CD4-positive, alpha-beta T cell treated with Interleukin-4 for 1 hour (primary cell): ENCODE data around the gene CHCHD6.
A peak's percentile ranks its signal among the peaks of the same experiment; 100 is the strongest.

Experiments
- DNase-seq, 2 donors: peaks; one replicate each; pipeline ENCODE4 v3.0.0-alpha.2; 2020 to 2022

Gene CHCHD6

GRCh38 chr3:126963261-126964190 lies 259.5 kb downstream of the CHCHD6 start:
- no peak for DNase-seq

GRCh38 chr3:126964261-126964660 lies 260.2 kb downstream of the CHCHD6 start:
- no peak for DNase-seq

GRCh38 chr3:126964950-126965349 lies 260.9 kb downstream of the CHCHD6 start:
- DNase-seq, result no peak

- no peak for DNase-seq
These were observed 261.6 kb downstream of the CHCHD6 start for GRCh38 chr3:126965526-126966080.

- no peak for DNase-seq
These were observed 263.3 kb downstream of the CHCHD6 start for GRCh38 chr3:126967386-126967785.

GRCh38 chr3:126968391-126969390 lies 264.7 kb downstream of the CHCHD6 start:
- no peak for DNase-seq

GRCh38 chr3:126969586-126969985 lies 265.5 kb downstream of the CHCHD6 start:
- no peak for DNase-seq

- DNase-seq, result no peak
These were observed 266.1 kb downstream of the CHCHD6 start for GRCh38 chr3:126970101-126970500.

GRCh38 chr3:126970921-126971320 lies 266.9 kb downstream of the CHCHD6 start:
- no peak for DNase-seq

GRCh38 chr3:126971891-126972351 lies 267.9 kb downstream of the CHCHD6 start:
- no peak for DNase-seq

GRCh38 chr3:126972866-126973265 lies 268.8 kb downstream of the CHCHD6 start:
- no peak for DNase-seq

GRCh38 chr3:126973814-126974213 lies 269.8 kb downstream of the CHCHD6 start:
- DNase-seq, result no peak

- no peak for DNase-seq
These were observed 270.7 kb downstream of the CHCHD6 start for GRCh38 chr3:126974756-126975155.

- no peak for DNase-seq
These were observed 272.9 kb downstream of the CHCHD6 start for GRCh38 chr3:126976906-126977305.

GRCh38 chr3:126977821-126978220 lies 273.8 kb downstream of the CHCHD6 start:
- DNase-seq, result no peak

GRCh38 chr3:126978291-126978690 lies 274.3 kb downstream of the CHCHD6 start:
- DNase-seq, result no peak

- no peak for DNase-seq
These were observed 275.1 kb downstream of the CHCHD6 start for GRCh38 chr3:126979046-126979628.

GRCh38 chr3:126980266-126980811 lies 276.3 kb downstream of the CHCHD6 start:
- DNase-seq, result no peak

- DNase-seq, result peak; percentile 74 to 78
These were observed 278.1 kb downstream of the CHCHD6 start for GRCh38 chr3:126982126-126982470.

- peak; percentile 90 to 93 for DNase-seq
These were observed 278.6 kb downstream of the CHCHD6 start, which contains the start of gene PLXNA1 for GRCh38 chr3:126982471-126983175. Gene PLXNA1 (plus strand): TSS chr3:126983115. CDS start chr3:126988594, 5,479 bp downstream.

GRCh38 chr3:126983276-126983652 lies 279.2 kb downstream of the CHCHD6 start:
- DNase-seq, result peak in 1 of 2 donors; percentile 17
